ENCODE data around the gene EP400.

The EP400 gene

DNA sequence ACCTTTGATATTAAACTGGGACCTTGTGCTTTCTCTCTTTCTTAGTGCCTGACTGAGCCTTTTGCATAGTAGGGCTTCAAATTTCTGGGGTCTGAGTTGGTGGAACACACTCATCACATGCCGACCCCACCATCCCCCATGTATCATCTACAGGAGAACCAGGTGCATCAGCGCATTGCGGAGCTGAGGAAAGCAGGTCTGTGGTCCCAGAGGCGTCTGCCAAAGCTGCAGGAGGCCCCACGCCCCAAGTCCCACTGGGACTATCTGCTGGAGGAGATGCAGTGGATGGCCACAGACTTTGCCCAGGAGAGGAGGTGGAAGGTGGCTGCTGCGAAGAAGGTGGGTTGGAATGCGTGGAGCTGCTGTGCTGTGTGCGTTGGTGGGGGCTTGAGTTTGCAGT is 37.8 kb downstream of the EP400 start:
- no peak for DNase-seq

DNA sequence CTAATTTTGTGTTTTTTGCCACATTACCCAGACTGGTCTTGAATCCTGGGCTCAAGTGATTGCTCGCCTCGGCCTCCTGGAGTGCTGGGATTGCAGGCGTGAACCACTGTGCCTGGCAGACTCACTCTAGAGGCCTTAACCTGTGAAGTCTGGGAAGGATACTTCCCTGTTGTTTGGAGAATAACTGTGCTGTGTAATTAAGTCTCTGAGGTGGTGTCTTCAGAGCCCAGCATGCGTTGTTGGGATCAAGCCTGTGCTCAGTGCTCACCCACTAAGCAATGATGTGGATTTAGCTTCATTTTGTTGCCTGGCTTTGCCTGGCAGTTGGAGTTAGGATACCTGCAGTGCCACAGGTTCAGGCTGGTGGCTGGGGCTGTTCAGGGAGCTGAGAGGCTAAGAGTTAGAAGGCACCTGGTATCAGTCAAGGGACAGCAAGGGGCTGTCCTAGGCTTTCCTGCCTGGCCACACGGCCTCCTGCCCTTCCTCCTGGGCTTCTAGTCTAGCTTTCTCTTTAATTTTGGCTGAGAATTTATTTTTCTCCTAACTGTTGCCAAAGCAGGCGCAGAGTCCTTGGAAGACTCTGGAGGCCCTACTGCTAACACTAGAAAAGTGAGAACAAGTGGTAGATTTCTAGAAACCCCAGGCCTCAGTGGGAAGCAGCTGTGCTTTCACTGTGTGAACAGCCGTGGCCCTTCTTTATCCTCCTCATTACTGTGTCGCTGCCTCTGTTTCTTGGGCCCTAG is 38.5 kb downstream of the EP400 start:
- DNase-seq = no peak

DNA sequence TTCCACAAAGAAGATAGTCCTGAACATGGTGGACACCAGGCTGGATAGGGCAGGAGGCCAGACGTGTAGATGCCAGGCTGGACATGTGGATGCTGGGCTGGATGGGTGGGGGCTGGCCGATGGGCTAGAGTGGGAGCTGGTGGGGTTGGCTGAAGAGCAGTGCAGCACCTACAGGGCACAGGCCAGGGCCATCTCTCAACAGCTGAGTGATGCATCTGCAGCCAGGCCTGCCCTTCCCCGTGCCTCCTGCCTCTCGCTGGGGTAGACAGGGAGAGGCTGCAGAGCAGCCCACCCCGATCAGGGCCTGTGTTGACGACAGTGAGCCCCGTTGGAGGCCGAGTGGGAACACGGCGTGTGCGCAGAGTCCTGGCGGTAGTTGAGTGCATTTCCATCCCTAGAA is 39.3 kb downstream of the EP400 start:
- DNase-seq = no peak

DNA sequence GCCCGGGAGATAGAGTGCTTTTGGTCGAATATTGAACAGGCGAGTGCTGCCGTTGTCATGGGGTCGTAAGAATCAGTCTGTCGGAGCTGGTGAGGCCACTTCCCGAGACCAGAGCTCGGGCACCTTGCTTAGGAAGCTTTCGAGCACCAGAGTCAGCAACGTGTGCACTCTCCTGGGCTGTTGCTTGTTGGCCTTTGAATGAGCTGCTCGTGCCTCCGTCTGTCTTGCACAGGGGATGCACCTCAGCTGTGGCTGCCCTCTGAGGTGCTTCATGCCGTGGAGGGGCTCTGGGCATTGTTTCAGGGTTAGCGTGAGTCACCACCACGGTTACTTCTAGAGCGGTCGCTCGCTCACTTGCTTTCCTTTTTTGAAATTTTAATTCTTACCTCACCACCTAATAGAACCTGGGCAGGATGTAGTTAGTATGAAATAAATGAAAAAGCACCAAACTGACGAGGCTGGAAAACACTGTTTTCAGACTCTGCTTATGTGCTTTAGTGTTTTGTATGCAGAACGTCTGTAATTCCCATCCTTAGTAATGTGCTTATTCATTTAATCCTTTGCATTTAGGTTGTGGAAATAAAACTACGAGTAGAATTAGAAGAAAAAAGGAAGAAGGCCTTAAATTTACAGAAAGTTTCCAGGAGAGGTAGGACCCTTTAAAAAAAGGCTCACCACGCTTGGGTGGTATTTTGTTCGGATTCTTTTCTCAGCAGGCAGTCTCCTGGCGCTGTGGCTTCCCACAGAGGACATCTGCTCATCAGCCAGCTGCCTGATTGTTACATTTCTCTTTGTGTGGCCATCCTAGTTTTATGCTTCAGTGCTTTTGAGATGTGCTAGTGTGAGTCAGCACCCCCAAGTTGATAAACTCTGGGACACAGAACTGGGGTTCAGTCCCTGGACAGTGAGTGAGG is 40.6 kb downstream of the EP400 start:
- DNase-seq = no peak

DNA sequence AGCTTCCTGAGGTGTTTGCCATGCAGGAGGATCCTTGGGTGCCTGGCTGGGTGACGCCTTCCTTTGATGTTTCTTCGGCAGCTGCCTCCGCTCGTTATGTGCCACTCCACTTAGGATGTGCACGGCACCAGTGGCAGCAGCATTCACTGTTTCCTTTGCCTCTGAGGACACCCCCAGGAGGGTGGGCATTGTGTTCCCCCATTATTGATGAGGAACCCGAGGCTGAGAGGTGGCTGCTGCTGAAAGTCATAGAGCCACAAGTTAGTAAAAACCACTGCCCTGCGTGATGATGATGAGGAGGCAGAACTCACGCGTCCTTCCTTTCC is 41.2 kb downstream of the EP400 start:
- no peak for DNase-seq

DNA sequence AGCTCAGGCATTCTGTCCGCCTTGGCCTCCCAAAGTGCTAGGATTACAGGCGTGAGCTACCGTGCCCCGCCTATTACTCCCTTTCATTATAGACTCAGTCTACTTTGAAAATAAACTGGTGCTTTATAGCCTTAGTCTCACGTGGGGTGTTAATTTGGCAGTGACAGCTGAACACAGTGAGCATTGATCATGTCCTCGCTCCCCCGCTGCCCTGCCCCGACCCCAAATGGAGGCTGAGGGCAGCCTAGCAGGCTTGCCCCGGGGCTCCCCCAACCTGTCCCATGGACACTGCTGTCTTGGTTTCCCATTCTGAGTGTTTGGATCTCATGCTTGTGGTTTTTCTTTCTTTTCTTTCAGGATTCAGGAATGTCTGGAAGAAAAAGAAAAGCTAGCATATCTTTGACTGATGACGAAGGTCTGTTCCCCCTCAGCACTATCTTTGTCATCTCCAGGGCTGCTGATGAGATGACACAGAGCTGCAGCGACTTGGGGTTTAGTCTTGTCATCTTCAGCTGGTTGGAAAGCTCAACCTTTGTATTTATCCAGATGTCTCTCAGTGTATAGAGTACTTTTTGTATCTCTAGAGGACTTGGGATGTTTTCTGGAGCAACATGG is 42.2 kb downstream of the EP400 start:
- DNase-seq = no peak

DNA sequence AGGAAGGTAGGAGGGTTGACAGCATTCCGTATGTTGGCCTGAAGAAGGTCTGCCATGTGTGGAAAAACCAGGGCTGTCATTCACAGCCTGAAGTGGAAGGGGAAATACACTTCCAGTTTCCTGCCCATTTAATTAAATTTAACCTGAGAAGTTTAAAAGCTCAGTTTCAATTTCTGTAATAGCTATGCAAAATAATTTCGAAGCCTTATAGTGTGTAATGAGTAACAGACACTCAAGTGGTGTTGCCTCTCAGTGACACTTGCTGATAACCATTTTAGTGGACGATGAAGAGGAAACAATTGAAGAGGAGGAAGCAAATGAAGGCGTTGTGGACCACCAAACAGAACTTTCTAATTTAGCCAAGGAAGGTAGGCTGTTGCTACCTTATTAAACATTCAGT is 44.8 kb downstream of the EP400 start:
- no peak for DNase-seq

DNA sequence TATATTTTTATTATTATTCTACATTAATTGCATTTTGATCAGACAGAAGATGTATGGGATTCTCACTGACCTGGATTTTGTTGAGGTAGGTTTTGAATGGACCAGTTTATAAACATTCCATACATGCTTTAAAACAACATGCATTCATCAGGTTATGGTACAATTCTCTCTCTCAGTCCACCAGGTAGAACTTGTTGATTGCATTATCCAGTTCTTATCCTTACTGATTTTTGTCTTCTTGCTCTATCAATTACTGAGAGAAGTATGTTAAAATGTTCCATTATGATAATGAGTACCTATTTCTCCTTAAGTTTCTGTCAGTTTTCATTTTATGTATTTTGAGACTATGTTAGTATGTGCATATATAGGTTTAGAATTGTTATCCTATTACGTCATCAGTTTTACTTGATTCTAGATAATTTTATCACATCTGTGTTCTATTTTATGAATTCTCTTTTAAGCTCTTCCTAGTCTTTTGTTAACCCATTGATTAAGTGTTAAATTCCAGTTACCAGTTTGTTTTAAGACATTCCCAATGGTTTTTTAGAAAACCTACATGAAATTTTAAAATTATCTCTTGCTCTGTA is 50.6 kb downstream of the EP400 start:
- no peak for DNase-seq

DNA sequence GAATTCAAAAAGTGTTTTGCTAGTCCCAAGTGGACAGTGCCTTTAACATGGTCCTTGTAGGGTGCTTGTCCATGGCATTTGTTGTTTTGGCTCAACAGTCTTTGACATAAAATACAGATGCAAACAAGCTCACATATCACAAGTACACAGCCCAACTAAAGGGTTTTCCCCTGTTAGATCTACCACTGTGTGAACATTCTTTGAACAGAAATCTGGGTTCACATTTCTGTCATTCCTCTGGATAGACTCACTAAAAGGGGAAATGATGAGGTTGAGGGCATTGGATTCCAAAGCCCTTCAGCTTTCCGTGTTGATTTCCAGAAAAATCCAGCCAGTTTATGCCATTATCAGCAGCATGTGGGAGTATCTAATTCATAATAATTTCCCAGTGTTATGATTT is 54.1 kb downstream of the EP400 start:
- DNase-seq = no peak

DNA sequence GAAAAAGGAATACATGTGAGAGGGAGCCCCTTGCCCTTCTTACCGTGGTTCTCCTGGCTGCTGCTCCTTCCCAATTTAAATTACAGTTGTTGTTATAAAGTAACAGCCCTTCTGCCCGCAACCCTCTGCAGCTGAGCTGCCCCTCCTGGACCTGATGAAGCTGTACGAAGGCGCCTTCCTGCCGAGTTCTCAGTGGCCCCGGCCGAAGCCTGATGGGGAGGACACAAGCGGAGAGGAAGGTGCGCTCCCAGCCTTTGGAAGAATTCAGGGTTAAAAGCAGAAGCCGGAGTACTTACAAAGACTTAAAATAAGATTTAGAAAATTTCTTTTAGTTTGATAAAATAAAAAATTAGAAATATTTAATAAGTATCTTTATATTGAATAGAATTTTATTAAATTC is 55.2 kb downstream of the EP400 start:
- no peak for DNase-seq

DNA sequence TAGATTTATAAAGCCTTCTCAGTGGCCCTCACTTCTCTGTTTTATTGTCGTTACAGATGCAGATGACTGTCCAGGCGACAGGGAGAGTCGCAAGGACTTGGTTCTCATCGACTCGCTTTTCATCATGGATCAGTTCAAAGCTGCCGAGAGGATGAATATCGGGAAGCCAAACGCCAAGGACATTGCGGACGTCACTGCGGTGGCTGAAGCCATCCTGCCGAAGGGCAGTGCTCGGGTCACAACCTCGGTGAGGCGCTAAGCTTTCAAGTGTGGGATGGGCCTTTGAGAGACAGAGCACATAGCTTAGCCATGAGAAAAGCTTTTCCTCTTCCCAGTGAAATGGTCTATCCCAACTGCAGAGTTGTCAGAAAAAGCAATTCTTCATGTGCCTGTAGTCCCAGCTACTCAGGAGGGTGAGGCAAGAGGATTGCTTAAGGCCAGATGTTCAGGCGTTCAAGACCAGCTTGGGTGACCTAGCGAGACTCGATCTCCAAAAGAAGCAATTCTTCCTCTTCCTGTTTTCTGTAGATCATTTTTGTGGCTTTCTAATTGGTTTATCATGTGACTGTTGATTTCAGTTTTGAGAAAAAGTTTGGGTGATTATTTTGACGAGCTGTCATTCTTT is 56.4 kb downstream of the EP400 start:
- no peak for DNase-seq

DNA sequence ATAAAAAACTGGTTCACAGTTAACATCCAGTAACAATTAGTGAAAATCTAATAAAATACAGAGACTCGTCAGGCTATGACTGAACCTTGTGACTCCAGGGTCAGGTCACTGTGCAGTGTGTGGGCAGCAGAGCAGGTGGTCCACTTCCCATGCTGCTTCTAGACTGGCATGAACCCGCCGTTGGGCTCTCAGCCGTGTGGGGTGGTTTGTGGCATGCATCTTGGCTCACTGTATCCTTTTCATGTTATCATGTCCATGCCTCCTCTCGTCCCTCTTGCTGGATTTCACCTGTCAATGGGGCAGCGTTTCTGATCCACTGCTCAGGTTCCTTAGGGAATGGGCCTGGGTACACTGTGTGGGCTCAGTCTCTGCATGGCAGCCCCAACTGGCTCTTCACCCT is 57.3 kb downstream of the EP400 start:
- DNase-seq = no peak

DNA sequence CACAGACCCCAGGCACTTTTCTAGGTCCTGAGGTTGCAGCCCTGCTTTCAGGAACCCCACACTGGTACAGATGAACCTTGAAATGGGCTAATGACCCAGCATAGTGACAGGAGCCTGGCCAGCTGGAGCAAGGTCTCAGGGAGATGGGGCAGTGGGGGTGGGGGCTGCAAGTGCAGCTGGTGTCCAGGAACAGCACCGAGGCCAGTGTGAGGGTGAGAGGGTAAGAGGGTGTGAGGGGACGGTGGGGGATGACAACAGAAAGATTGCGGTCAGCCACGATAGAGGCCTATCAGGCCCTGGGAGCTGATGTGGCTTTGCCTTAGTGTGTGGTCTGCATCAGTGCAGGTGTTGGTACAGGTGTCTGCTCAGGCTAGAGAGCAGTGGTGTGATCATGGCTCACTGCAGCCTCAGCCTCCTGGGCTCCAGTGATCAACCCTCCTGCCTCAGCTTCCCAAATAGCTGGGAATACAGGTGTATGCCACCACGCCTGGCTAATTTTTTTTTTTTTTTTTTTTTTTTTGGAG is 59.7 kb downstream of the EP400 start:
- DNase-seq = no peak

DNA sequence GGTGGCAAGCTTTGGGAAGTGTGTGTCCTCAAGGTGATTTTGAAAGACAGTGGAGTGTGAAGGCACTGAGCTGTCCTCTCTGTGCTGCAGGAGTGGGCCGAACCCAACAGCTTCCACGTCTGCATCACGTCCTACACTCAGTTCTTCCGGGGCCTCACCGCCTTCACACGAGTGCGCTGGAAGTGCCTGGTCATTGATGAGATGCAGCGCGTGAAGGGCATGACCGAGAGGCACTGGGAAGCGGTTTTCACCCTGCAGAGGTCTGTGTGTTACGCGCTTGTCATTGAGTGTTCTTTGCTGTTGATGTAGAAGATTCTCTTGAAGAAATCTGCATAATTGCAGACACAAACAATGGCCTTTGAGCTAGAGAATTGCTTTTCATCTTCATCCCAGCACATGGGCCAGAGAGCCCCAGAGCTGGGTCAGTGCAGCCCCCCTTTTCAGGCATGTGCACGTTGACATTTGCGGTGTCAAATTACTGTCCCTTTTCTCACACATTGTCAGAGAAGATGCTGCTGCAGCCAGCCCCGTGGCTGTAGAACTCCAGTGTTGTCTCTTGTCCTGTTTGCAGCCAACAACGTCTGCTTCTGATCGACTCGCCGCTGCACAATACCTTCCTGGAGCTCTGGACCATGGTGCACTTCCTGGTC is 63.3 kb downstream of the EP400 start:
- DNase-seq = no peak

DNA sequence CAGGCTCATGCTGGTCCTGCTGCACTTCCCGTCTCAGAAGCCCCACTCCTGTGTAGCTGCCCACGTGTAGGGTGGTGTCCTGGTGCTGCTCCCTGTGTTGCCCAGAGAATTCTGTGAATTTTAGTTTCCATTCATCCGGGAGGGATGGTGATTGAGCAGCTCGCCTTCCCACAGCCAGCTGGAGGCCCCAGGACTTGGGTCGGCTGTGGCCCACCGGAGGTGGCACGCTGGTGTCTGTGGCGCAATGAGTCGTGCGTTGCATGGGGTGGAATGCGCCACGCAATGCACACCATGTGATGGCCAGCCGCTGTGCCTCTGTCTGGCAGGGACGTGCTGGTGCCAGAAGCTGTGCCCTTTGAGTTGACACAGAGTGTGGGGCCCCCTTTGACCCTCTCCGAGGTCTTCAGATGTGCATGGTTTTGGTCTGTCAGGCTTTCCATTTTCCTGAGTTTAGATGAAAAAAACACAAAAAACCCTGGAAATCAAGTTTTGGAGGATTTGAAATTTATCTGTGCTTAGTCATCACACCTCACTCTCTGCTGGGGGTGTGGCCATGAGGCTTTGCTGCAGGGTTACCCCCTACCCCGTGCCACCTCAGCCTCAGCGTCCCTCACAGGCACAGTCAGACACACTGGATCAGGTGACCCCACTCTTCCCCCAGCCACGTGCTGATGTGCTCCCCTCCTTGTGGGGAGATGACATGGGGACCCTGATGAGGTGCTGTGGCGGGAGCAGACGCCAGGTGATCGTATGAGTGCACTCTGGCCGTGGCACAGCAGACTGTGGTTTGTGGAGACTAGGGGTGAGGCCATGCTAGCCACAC is 64.6 kb downstream of the EP400 start:
- no peak for DNase-seq

DNA sequence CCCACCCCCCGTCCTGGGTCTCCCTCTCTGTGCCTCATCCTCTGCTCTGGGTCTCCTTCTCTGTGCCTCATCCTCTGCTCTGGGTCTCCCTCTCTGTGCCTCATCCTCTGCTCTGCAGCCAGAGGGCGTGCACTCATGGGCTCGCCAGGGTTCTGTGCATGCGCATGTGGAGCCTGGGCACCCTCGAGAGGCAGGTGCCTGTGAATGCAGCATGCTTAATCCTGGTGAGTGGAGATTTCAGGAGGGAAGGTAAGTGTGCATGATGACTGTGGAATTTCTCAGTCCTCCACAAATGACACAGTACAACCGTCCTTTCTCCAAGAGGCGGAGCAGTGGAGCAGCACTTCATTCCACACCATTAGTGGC is 65.2 kb downstream of the EP400 start:
- DNase-seq = no peak

DNA sequence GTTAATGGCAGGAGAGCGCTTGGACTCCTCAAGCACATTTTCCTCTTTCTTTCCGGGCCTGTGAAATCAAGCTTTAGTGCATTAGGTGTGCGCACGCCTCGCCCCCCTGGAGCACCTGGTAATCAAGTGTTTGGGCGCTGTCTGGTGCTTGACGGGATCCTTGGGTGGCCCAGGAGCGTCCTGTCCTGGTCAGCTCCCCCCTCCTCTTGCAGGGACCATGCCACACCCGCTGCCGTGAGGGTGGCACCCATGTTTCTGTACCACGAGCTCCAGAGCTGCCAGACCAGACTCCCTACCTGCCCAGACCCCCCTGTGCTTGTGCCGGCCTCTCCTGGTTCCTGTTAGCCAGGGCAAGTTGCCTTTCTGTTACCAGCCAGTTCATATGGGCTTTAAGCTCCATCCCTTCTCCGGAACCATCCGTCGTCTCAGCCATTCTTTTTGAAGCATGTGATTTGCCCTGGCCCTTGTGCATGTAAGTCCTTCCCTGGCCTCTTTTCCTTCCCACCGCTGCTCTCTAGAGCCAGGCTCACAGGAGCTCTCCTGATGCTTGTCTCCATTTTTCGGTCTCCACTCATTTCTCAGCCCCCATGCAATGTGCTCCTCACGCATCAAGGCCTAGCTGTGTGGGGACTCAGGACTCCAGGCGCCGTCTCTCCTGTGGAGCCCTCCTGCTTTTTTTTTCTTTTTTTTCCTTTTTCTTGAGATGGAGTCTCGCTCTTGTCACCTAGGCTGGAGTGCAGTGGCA is 66.1 kb downstream of the EP400 start:
- no peak for DNase-seq

DNA sequence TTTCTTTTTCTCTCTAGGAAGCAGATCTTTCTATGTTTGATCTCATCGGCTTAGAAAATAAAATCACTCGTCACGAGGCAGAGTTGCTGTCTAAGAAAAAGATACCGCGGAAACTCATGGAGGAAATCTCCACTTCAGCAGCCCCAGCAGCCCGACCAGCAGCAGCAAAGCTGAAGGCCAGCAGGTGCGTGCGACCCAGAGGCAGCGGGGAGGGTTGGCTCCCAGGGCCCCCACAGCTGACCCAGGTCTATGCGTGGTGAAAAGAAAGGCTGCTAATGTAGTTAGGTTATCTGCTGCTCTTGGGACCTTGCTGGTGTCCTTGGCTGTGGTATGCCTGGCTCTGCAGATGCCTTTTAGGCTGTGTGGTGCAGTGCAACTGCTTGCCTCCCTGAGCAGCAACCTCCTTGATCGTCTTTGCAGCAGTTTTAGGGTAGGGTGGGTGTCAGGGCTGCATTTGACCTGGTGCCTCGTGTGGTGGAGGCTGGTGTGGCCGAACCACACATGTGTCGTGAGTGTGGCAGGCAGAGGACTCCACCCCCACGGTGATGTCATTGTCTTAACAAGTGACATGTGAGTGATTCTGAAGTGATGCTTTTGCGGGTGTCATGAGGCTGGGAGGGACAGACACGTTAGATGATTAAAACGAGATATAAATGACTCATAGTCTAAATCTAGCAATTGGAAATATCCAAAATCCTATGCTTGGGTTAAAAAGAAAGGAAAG is 68.6 kb downstream of the EP400 start:
- DNase-seq = no peak

DNA sequence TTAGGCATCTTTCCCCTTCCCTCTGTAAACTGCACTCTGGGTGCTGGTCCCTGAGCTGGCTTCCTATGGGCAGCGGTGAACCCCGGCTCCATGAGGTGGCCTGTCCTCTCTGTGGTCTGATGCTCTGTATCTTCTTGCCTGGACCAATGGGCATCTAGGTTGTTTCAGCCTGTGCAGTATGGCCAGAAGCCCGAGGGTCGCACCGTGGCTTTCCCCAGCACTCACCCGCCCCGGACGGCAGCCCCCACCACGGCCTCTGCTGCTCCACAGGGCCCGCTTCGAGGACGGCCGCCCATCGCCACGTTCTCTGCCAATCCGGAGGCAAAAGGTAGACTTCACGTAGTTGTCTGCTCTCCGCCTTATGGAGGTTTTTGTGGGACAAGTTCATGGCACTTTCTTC is 70.1 kb downstream of the EP400 start:
- no peak for DNase-seq

DNA sequence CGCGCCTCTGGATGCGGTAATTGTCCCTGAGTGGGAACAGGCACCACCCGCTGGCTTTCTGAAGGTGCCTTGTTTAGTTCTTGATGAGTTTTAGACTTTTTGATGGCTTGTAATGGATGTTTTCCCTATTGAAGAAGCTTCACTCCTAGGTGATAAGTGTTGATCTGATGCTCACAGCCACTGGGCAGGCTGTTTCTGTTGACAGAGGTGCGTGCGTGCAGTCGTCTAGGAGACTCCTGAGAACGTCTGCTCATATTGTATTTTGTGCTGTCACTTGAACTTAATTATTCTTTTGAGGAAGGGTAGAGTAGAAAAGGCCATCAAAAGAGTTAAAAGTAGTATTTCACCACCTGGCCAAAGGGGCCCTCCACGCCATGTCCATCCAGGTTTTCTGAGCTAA is 70.5 kb downstream of the EP400 start:
- DNase-seq = no peak

Data from NCI-H510A treated with DMSO at 0.1 percent for 48 hours (cell line).